ENCODE results near the gene XIAP.
"Not testable (repeated sequence)": the region's sequence is repeated elsewhere in the genome, so short reads cannot be mapped to it uniquely, and the experiment has no call there.

XIAP gene

GRCh38 chrX:123903261-123903660, 43.4 kb downstream of the XIAP start:
- H4K5ac ChIP-seq (ENCODE audit: low read length); H2AK5ac ChIP-seq (ENCODE audit: low read length); H3K4me2 ChIP-seq (ENCODE audit: low read length); DNase-seq; H3K27ac ChIP-seq (ENCODE audit: low read depth, low read length); H3K79me1 ChIP-seq (ENCODE audit: low read length); H3K36me3 ChIP-seq (ENCODE audit: control insufficient read depth, insufficient read depth, low read length); H2BK120ac ChIP-seq (ENCODE audit: low read depth, low read length); H3K79me2 ChIP-seq (ENCODE audit: control insufficient read depth, insufficient read depth, low read length); H3K56ac ChIP-seq (ENCODE audit: low read length); H3K4me3 ChIP-seq (ENCODE audit: low read length); H4K8ac ChIP-seq (ENCODE audit: low read depth, low read length); H3K9ac ChIP-seq (ENCODE audit: low read length); H3K27me3 ChIP-seq (ENCODE audit: insufficient read depth, low read length, poor library complexity); H2BK5ac ChIP-seq (ENCODE audit: low read length); H3K4ac ChIP-seq (ENCODE audit: low read depth, low read length); H2BK15ac ChIP-seq (replicated peaks; ENCODE audit: low read depth); H3K4me1 ChIP-seq (ENCODE audit: control insufficient read depth, low read depth, low read length); H3K23ac ChIP-seq (ENCODE audit: low read length); H3K18ac ChIP-seq (ENCODE audit: low read length): not testable (repeated sequence)
- no CpG with 5 or more reads among the region's 7 CpGs for whole genome bisulfite sequencing (ENCODE audit: extremely low coverage, insufficient coverage, low lambda C conversion rate)

GRCh38 chrX:123905332-123905731, 45.5 kb downstream of the XIAP start:
- no peak overlapping the region for H3K27ac ChIP-seq (ENCODE audit: low read depth, low read length)
- no peaks in the 10 kb centered on the region for H3K36me3 ChIP-seq (ENCODE audit: control insufficient read depth, insufficient read depth, low read length)
- no peaks in the 10 kb centered on the region for H3K79me2 ChIP-seq (ENCODE audit: control insufficient read depth, insufficient read depth, low read length)
- no peaks in the 10 kb centered on the region for H3K4me1 ChIP-seq (ENCODE audit: control insufficient read depth, low read depth, low read length)
- H3K4me2 ChIP-seq (ENCODE audit: low read length), result no peak overlapping the region
- no peaks in the 10 kb centered on the region for H3K27me3 ChIP-seq (ENCODE audit: insufficient read depth, low read length, poor library complexity)
- DNase-seq, result no peak
- no peak overlapping the region for H3K4ac ChIP-seq (ENCODE audit: low read depth, low read length)
- no peak overlapping the region for H2BK5ac ChIP-seq (ENCODE audit: low read length)
- H3K4me3 ChIP-seq (ENCODE audit: low read length), result no peak overlapping the region
- no peak overlapping the region for H2BK120ac ChIP-seq (ENCODE audit: low read depth, low read length)
- no peak overlapping the region for H3K56ac ChIP-seq (ENCODE audit: low read length)
- H3K18ac ChIP-seq (ENCODE audit: low read length), result no peak overlapping the region
- H3K9ac ChIP-seq (ENCODE audit: low read length), result no peak overlapping the region
- no peak overlapping the region for H2AK5ac ChIP-seq (ENCODE audit: low read length)
- H4K5ac ChIP-seq (ENCODE audit: low read length), result no peak overlapping the region
- no CpG with 5 or more reads among the region's 2 CpGs for WGBS (ENCODE audit: extremely low coverage, insufficient coverage, low lambda C conversion rate)
- H3K23ac ChIP-seq (ENCODE audit: low read length), result no peak overlapping the region
- no peaks in the 10 kb centered on the region for H3K79me1 ChIP-seq (ENCODE audit: low read length)
- H2BK15ac ChIP-seq (replicated peaks; ENCODE audit: low read depth), result no peak overlapping the region
- H4K8ac ChIP-seq (ENCODE audit: low read depth, low read length), result no peak overlapping the region

GRCh38 chrX:123906557-123907316, 46.9 kb downstream of the XIAP start:
- H3K23ac ChIP-seq (ENCODE audit: low read length), result no peak overlapping the region
- no peak overlapping the region for H2BK15ac ChIP-seq (replicated peaks; ENCODE audit: low read depth)
- H3K27ac ChIP-seq (ENCODE audit: low read depth, low read length), result no peak overlapping the region
- H3K36me3 ChIP-seq (ENCODE audit: control insufficient read depth, insufficient read depth, low read length), result no peaks in the 10 kb centered on the region
- H3K9ac ChIP-seq (ENCODE audit: low read length), result no peak overlapping the region
- no peaks in the 10 kb centered on the region for H3K4me1 ChIP-seq (ENCODE audit: control insufficient read depth, low read depth, low read length)
- H3K79me2 ChIP-seq (ENCODE audit: control insufficient read depth, insufficient read depth, low read length), result no peaks in the 10 kb centered on the region
- no peak overlapping the region for H3K18ac ChIP-seq (ENCODE audit: low read length)
- H3K56ac ChIP-seq (ENCODE audit: low read length), result no peak overlapping the region
- no peaks in the 10 kb centered on the region for H3K27me3 ChIP-seq (ENCODE audit: insufficient read depth, low read length, poor library complexity)
- H2BK120ac ChIP-seq (ENCODE audit: low read depth, low read length), result no peak overlapping the region
- no peak overlapping the region for H3K4me2 ChIP-seq (ENCODE audit: low read length)
- no peak for DNase-seq
- no peak overlapping the region for H4K8ac ChIP-seq (ENCODE audit: low read depth, low read length)
- no peak overlapping the region for H3K4me3 ChIP-seq (ENCODE audit: low read length)
- H2BK5ac ChIP-seq (ENCODE audit: low read length), result no peak overlapping the region
- WGBS (ENCODE audit: extremely low coverage, insufficient coverage, low lambda C conversion rate), result no CpG with 5 or more reads among the region's 8 CpGs
- no peak overlapping the region for H4K5ac ChIP-seq (ENCODE audit: low read length)
- H3K79me1 ChIP-seq (ENCODE audit: low read length), result no peaks in the 10 kb centered on the region
- no peak overlapping the region for H3K4ac ChIP-seq (ENCODE audit: low read depth, low read length)
- no peak overlapping the region for H2AK5ac ChIP-seq (ENCODE audit: low read length)

- no peak overlapping the region for H3K4me3 ChIP-seq (ENCODE audit: low read length)
- no peak overlapping the region for H4K5ac ChIP-seq (ENCODE audit: low read length)
- no peak overlapping the region for H3K4me2 ChIP-seq (ENCODE audit: low read length)
- H3K23ac ChIP-seq (ENCODE audit: low read length), result no peak overlapping the region
- H3K79me2 ChIP-seq (ENCODE audit: control insufficient read depth, insufficient read depth, low read length), result no peaks in the 10 kb centered on the region
- H3K4me1 ChIP-seq (ENCODE audit: control insufficient read depth, low read depth, low read length), result no peaks in the 10 kb centered on the region
- no peak for DNase-seq
- H3K27me3 ChIP-seq (ENCODE audit: insufficient read depth, low read length, poor library complexity), result no peaks in the 10 kb centered on the region
- H2BK5ac ChIP-seq (ENCODE audit: low read length), result no peak overlapping the region
- no peak overlapping the region for H3K4ac ChIP-seq (ENCODE audit: low read depth, low read length)
- no peak overlapping the region for H4K8ac ChIP-seq (ENCODE audit: low read depth, low read length)
- WGBS (ENCODE audit: extremely low coverage, insufficient coverage, low lambda C conversion rate), result no CpG with 5 or more reads among the region's 4 CpGs
- no peak overlapping the region for H3K56ac ChIP-seq (ENCODE audit: low read length)
- H3K18ac ChIP-seq (ENCODE audit: low read length), result no peak overlapping the region
- no peaks in the 10 kb centered on the region for H3K79me1 ChIP-seq (ENCODE audit: low read length)
- no peaks in the 10 kb centered on the region for H3K36me3 ChIP-seq (ENCODE audit: control insufficient read depth, insufficient read depth, low read length)
- H2BK120ac ChIP-seq (ENCODE audit: low read depth, low read length), result no peak overlapping the region
- no peak overlapping the region for H3K27ac ChIP-seq (ENCODE audit: low read depth, low read length)
- H2AK5ac ChIP-seq (ENCODE audit: low read length), result no peak overlapping the region
- H3K9ac ChIP-seq (ENCODE audit: low read length), result no peak overlapping the region
- H2BK15ac ChIP-seq (replicated peaks; ENCODE audit: low read depth), result no peak overlapping the region
Observed at GRCh38 chrX:123909523-123909922, 49.7 kb downstream of the XIAP start.

GRCh38 chrX:123917069-123917468, 57.2 kb downstream of the XIAP start:
- H3K4me3 ChIP-seq (ENCODE audit: low read length), result no peak overlapping the region
- H2BK120ac ChIP-seq (ENCODE audit: low read depth, low read length), result no peak overlapping the region
- no peak overlapping the region for H4K8ac ChIP-seq (ENCODE audit: low read depth, low read length)
- H3K27ac ChIP-seq (ENCODE audit: low read depth, low read length), result no peak overlapping the region
- no peak overlapping the region for H3K9ac ChIP-seq (ENCODE audit: low read length)
- H3K4me2 ChIP-seq (ENCODE audit: low read length), result no peak overlapping the region
- no peak overlapping the region for H3K23ac ChIP-seq (ENCODE audit: low read length)
- no peaks in the 10 kb centered on the region for H3K79me2 ChIP-seq (ENCODE audit: control insufficient read depth, insufficient read depth, low read length)
- H3K79me1 ChIP-seq (ENCODE audit: low read length), result no peaks in the 10 kb centered on the region
- no peaks in the 10 kb centered on the region for H3K36me3 ChIP-seq (ENCODE audit: control insufficient read depth, insufficient read depth, low read length)
- H3K18ac ChIP-seq (ENCODE audit: low read length), result no peak overlapping the region
- no peak for DNase-seq
- H3K56ac ChIP-seq (ENCODE audit: low read length), result no peak overlapping the region
- H4K5ac ChIP-seq (ENCODE audit: low read length), result no peak overlapping the region
- no peak overlapping the region for H3K4ac ChIP-seq (ENCODE audit: low read depth, low read length)
- H2BK15ac ChIP-seq (replicated peaks; ENCODE audit: low read depth), result no peak overlapping the region
- no peak overlapping the region for H2BK5ac ChIP-seq (ENCODE audit: low read length)
- H2AK5ac ChIP-seq (ENCODE audit: low read length), result no peak overlapping the region
- no peaks in the 10 kb centered on the region for H3K27me3 ChIP-seq (ENCODE audit: insufficient read depth, low read length, poor library complexity)
- H3K4me1 ChIP-seq (ENCODE audit: control insufficient read depth, low read depth, low read length), result no peaks in the 10 kb centered on the region

GRCh38 chrX:123918106-123918721, 58.4 kb downstream of the XIAP start:
- no peak overlapping the region for H2AK5ac ChIP-seq (ENCODE audit: low read length)
- no peak overlapping the region for H3K9ac ChIP-seq (ENCODE audit: low read length)
- no peak overlapping the region for H3K4me2 ChIP-seq (ENCODE audit: low read length)
- DNase-seq, result no peak
- no peak overlapping the region for H3K23ac ChIP-seq (ENCODE audit: low read length)
- no peak overlapping the region for H3K27ac ChIP-seq (ENCODE audit: low read depth, low read length)
- no CpG with 5 or more reads among the region's 4 CpGs for WGBS (ENCODE audit: extremely low coverage, insufficient coverage, low lambda C conversion rate)
- no peaks in the 10 kb centered on the region for H3K4me1 ChIP-seq (ENCODE audit: control insufficient read depth, low read depth, low read length)
- no peak overlapping the region for H2BK120ac ChIP-seq (ENCODE audit: low read depth, low read length)
- no peak overlapping the region for H3K4me3 ChIP-seq (ENCODE audit: low read length)
- H3K27me3 ChIP-seq (ENCODE audit: insufficient read depth, low read length, poor library complexity), result no peaks in the 10 kb centered on the region
- no peak overlapping the region for H4K5ac ChIP-seq (ENCODE audit: low read length)
- H3K79me2 ChIP-seq (ENCODE audit: control insufficient read depth, insufficient read depth, low read length), result no peaks in the 10 kb centered on the region
- H3K4ac ChIP-seq (ENCODE audit: low read depth, low read length), result no peak overlapping the region
- no peak overlapping the region for H3K18ac ChIP-seq (ENCODE audit: low read length)
- no peaks in the 10 kb centered on the region for H3K36me3 ChIP-seq (ENCODE audit: control insufficient read depth, insufficient read depth, low read length)
- no peak overlapping the region for H2BK5ac ChIP-seq (ENCODE audit: low read length)
- H4K8ac ChIP-seq (ENCODE audit: low read depth, low read length), result no peak overlapping the region
- H2BK15ac ChIP-seq (replicated peaks; ENCODE audit: low read depth), result no peak overlapping the region
- H3K79me1 ChIP-seq (ENCODE audit: low read length), result no peaks in the 10 kb centered on the region
- H3K56ac ChIP-seq (ENCODE audit: low read length), result no peak overlapping the region
